ENCODE data around the gene RAPGEF2.

GRCh38 chr4:159269956-159270355 lies 167.1 kb downstream of the RAPGEF2 start:
- TF ChIP-seq CTCF (optimal IDR thresholded peaks at IDR 0.05 in 1 of 3, IDR thresholded peaks at IDR 0.05 in 1 of 3, conservative IDR thresholded peaks at IDR 0.05 in 1 of 3; ENCODE audit: extremely low read depth in 1 of 3, insufficient read depth in 2 of 3, low read length in 3 of 3) (no peak), EZH2 (IDR thresholded peaks at IDR 0.05; ENCODE audit: low read length) (no peak)

Data from keratinocyte (primary cell).